ENCODE measurements around the gene TMEM26.

TMEM26 gene

GRCh38 chr10:61448841-61449600 lies 4.2 kb downstream of the TMEM26 start:
- no peaks in the 10 kb centered on the region for H3K36me3 ChIP-seq (ENCODE audit: control insufficient read depth in 2 of 2, insufficient read depth in 1 of 2, low read length in 2 of 2)
- H3K4me3 ChIP-seq (ENCODE audit: low read depth, low read length), result no peak overlapping the region
- no peaks in the 10 kb centered on the region for H3K9me3 ChIP-seq (ENCODE audit: control insufficient read depth, insufficient read depth, low read depth, low read length)
- H3K27ac ChIP-seq (ENCODE audit: extremely low read depth, low read depth, low read length), result no peak overlapping the region
- ChIA-PET CTCF (no interaction called here), POLR2A (no interaction called here)
- TF ChIP-seq KLF17 (tag by site-specific recombination; IDR thresholded peaks at IDR 0.05), result no peak
- no peaks in the 10 kb centered on the region for H3K4me1 ChIP-seq (ENCODE audit: control insufficient read depth, insufficient read depth, low read length)

GRCh38 chr10:61448091-61448490 lies 5.1 kb downstream of the TMEM26 start:
- no peaks in the 10 kb centered on the region for H3K4me1 ChIP-seq (ENCODE audit: control insufficient read depth, insufficient read depth, low read length)
- ChIA-PET CTCF (no interaction called here), POLR2A (no interaction called here)
- no peak overlapping the region for H3K4me3 ChIP-seq (ENCODE audit: low read depth, low read length)
- no peaks in the 10 kb centered on the region for H3K36me3 ChIP-seq (ENCODE audit: control insufficient read depth in 2 of 2, insufficient read depth in 1 of 2, low read length in 2 of 2)
- no peak overlapping the region for H3K27ac ChIP-seq (ENCODE audit: extremely low read depth, low read depth, low read length)
- H3K9me3 ChIP-seq (ENCODE audit: control insufficient read depth, insufficient read depth, low read depth, low read length), result no peaks in the 10 kb centered on the region
- TF ChIP-seq ZBTB8A (tag by site-specific recombination; IDR thresholded peaks at IDR 0.05), result no peak
- TF ChIP-seq ZSCAN30 (tag by site-specific recombination; IDR thresholded peaks at IDR 0.05), result no peak
- peak; percentile 36; the same call in 1 of the 2 replicates for TF ChIP-seq PRDM1 (tag by site-specific recombination; IDR thresholded peaks at IDR 0.05)
- TF ChIP-seq SETDB1 (IDR thresholded peaks at IDR 0.05; ENCODE audit: insufficient read length, low read length), result no peak

DNA sequence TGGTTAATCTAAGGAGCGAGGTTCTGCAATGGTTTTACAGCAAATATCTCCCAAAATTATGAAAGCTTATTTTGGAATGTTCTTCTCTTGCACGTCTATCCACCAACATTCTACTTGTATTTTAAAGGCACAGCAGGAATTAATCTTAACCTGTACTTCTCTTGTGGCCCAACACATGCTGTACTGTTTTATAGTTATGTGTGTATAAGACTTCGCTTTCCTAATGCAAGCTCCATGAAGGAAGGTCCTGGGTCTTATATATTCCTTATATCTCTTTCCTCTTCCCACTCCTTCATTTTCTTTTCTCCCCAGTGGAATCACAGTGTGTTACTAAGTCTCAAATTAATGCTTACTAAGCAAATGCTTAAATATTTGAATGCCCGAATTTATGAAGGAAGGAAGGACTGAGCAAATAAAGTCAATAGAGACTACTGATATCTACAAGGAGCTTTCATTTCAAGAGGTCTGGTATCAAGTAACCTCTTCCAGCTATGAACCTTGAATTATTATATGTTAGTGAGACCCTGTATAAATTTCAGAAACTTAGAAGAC lies 14.0 kb downstream of the TMEM26 start:
- POLR2A ChIA-PET, result no interaction called here
- Histone ChIP-seq H3K9me3 (ENCODE audit: control insufficient read depth, insufficient read depth, low read depth, low read length) (no peaks in the 10 kb centered on the region), H3K27ac (ENCODE audit: extremely low read depth, low read depth, low read length) (no peak overlapping the region), H3K4me3 (ENCODE audit: low read depth, low read length) (no peak overlapping the region), H3K36me3 (ENCODE audit: control insufficient read depth in 2 of 2, insufficient read depth in 1 of 2, low read length in 2 of 2) (no peaks in the 10 kb centered on the region), H3K4me1 (ENCODE audit: control insufficient read depth, insufficient read depth, low read length) (peaks cover 7% of the 10 kb centered on the region; the same call in 1 of the 2 replicates)
- TF ChIP-seq ZNF792 (tag by site-specific recombination; IDR thresholded peaks at IDR 0.05) (no peak), ZNF518A (tag by site-specific recombination; conservative IDR thresholded peaks at IDR 0.05; ENCODE audit: low read depth) (no peak), ZNF677 (tag by site-specific recombination; IDR thresholded peaks at IDR 0.05) (no peak)
- CTCF ChIA-PET, result interaction anchor here (0.7 kb wide), 3 partner anchors 61 to 396 kb away, joined by 3 read pairs; no protein-coding TSS in a partner anchor

DNA sequence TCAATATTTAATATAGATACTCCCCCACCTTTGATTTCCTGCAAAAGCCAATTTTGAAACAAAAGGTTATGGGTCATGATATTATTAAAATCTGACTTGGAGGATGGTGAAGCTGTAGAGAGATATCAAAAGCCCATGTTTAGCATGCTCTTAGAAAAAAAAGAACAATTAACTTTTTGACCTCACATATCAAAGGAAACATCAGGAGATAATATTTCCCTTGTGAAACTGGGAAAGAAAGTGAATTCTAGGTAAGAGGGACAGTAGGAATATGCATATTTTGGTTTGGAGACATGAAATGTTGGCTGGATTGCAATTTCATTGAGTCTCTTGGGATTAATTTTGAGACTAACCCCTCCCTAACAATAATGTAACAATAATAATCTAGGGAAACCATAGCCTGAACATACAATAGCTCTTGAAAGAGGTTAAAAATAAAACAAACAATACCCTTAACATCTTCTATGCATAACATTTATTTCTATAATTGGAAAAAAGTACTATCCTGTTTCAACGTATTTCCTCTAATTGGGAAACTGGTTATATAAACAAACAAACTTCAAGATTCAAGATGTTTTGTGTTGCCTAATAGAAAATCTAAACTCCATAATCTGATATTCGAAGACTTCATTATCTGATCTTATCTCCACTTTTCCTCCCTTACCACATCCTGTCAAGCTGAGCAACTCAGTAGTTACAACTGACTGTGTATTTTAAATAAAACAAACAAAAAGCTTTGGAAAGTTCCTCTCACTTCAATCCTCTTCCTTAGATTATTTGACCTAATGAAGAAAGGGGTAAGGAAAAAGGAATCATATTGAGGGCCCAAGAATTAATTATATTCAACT lies 14.8 kb downstream of the TMEM26 start:
- Histone ChIP-seq H3K4me1 (ENCODE audit: control insufficient read depth, insufficient read depth, low read length) (peaks cover 7% of the 10 kb centered on the region; the same call in 1 of the 2 replicates), H3K27ac (ENCODE audit: extremely low read depth, low read depth, low read length) (no peak overlapping the region), H3K36me3 (ENCODE audit: control insufficient read depth in 2 of 2, insufficient read depth in 1 of 2, low read length in 2 of 2) (no peaks in the 10 kb centered on the region), H3K9me3 (ENCODE audit: control insufficient read depth, insufficient read depth, low read depth, low read length) (no peaks in the 10 kb centered on the region), H3K4me3 (ENCODE audit: low read depth, low read length) (no peak overlapping the region)
- POLR2A ChIA-PET, result no interaction called here
- CTCF ChIA-PET, result interaction anchor here (0.7 kb wide), 1 partner anchor 397 kb away, joined by 3 read pairs; no protein-coding TSS in a partner anchor
- TF ChIP-seq TSHZ1 (tag by site-specific recombination; IDR thresholded peaks at IDR 0.05; ENCODE audit: borderline replicate concordance), result no peak
- TF ChIP-seq WT1 (tag by site-specific recombination; IDR thresholded peaks at IDR 0.05), result peak; percentile 44; the same call in 1 of the 2 replicates
- TF ChIP-seq, protein P1, sequence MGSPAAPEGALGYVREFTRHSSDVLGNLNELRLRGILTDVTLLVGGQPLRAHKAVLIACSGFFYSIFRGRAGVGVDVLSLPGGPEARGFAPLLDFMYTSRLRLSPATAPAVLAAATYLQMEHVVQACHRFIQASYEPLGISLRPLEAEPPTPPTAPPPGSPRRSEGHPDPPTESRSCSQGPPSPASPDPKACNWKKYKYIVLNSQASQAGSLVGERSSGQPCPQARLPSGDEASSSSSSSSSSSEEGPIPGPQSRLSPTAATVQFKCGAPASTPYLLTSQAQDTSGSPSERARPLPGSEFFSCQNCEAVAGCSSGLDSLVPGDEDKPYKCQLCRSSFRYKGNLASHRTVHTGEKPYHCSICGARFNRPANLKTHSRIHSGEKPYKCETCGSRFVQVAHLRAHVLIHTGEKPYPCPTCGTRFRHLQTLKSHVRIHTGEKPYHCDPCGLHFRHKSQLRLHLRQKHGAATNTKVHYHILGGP (tag by site-specific recombination; IDR thresholded peaks at IDR 0.05), result peak; percentile 76
